NOMO-1 treated with dmso at 0.1 percent for 144 hours (cell line): Measurements from ENCODE around the gene TBX1.

Experiments used
- DNase-seq: peaks from one replicate; lab custom pipeline; 2025; ENCODE audit not compliant: unreplicated experiment; lab: John Stamatoyannopoulos, UW

TBX1 gene

DNA sequence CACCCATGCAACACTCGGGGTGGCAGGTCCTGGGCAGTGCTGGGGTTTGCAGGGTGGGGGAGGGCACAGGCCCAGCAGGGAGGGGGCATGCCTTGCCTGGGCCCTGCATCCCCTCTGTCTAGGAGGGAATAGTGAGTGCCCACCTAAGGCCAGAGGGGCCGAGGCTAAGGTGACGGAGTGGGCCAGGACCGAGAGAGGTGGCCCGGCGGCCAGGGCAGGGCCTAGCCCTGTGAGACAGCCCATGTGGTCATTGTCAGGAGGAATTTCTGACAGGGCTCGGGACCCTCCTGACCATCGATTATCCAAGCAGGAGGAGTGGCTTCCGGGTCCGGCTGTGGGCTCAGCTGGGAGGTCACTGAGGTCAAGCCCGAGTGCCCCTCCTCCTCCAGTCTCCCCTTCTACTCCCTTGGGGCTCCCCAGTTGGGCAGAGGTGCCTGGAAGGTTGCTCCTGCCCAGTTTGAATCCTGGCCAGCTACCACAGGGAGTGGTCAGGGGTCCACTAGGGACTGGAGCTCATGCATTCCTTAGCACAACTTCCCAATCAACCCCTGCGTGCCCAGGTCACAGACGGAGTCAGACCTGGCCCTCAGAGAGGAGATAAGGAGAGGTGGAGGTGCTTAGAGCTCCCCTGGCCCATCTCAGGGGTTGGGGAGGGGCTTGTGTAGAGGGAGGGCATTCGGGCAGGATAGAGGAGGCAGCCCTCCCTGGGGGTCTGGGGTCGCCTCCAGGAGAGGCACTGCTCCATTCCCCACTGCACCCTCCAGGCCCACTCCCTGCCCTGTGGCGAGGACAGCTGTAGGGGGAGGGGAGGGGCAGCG is 22.5 kb upstream of the TBX1 start:
- no peak for DNase-seq

DNA sequence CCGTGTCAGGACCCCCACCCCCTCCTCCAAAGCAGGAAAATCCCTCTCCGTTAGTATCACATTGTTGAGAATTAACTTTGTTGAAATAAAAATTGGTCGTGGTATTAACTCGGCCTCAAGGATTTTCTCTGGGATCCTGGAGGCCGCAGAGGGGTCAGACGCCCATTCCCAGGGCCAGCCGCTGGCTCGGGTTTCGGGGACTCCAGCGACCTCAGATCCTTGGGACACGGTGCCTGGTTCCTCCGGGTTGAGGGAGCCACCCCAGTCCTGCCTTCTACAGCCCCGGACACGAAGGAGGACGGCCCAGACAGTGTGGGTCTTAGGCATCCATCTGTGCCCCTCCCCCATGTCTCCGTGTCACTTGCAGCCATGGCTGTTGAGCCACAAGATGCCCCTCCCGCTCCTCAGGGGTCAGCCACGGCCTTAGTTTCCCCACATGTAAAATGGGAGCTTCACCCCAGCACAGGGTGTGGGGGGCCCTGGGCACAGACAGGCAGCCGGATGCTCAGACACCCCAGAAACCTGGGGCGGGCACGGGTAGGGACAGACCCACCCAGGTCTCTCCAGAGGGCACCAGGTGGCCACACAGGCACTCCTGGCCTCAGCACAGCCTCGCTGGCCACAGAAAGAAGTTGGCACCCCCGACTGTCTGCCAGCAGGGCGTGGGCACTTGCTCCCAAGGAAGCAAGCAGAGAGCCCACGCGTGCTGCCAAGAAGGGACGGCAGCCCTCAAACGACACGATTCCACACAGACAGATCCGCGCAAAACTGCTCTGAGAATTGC is 21.7 kb upstream of the TBX1 start:
- no peak for DNase-seq

DNA sequence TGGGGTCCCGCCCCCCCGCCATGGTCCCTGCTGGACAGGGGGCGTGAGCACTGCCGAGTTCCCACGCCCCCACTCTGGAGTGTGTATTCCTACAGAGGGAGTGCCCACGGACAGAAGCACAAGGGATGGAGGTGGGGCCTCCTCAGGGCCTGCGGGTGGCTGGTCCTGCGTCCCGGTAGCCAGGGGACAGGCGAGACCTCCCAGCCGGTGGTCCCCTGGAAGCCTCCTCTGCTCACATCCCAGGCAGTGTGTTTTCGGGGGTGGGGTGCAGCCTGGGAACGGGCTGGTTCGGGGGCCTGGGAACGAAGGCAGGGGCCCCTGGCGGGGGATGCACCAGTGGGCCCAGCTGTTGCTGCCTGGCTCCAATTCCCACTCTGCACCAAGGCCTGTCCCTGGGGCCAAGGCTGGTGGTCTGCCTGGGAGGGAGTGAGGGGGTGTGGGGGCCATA is 21.1 kb upstream of the TBX1 start:
- no peak for DNase-seq

DNA sequence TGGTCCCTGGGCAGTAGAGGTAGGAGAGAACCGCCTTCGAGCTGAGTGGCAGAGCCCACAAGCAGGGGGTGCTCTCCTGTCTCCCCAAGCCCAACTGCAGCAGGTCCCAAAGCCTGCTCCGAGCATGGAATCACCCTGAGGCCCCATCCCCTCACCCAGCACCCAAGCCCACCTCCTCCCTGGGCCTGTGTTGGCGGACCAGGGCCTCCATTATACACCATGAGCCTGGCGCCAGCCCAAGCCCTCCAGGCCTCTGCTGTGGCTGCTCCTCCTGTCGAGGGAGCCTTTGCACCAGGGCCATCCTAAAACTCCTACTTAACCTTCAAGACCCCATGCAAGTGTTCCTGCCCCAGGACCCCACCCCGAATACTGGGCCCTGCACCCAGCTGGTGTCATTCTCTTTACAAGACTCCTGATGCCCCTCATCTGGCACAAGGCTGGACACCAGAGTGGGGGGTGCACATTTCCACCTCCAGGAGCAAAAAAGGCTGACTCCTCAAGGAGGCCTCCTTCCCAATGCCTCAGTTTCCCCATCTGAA is 20.6 kb upstream of the TBX1 start:
- no peak for DNase-seq

DNA sequence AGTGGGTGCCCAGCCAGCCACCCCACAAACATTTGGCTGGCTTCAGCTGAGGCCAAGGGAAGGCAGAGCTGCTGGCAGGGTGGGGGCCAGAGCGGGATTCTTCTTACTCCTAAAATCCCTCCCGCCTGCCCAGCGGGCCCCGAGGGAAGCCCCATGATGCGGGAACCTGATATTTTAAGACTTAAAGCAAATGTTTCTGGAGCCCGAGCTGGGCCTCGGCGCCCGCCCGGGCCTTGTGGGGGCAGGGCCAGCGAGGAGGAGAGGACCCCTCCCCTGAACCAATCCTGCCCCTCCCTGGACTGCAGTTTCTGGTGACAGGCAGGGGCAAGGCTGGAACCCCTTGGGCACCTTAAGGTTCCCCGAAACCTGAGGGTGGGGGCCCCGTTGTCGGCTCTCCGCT is 20.0 kb upstream of the TBX1 start:
- DNase-seq, result no peak

DNA sequence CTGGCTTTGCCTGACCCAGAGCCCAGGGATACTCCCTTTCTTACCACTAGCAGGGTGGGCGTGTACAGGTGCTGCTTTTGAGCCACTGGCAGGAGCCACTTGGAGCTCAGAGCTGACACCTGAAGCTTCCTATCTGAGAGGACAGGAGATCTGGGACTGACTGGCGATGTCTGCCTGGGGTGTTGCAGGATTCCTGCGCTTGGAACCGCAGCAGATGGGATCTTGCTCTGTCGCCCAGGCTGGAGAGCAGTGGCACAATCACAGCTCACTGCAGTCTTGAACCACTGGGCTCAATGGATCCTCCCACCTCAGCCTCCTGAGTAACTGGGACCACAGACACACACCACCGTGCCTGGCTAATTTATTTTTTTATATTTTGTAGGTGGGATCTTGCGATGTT is 19.5 kb upstream of the TBX1 start:
- DNase-seq, result no peak

DNA sequence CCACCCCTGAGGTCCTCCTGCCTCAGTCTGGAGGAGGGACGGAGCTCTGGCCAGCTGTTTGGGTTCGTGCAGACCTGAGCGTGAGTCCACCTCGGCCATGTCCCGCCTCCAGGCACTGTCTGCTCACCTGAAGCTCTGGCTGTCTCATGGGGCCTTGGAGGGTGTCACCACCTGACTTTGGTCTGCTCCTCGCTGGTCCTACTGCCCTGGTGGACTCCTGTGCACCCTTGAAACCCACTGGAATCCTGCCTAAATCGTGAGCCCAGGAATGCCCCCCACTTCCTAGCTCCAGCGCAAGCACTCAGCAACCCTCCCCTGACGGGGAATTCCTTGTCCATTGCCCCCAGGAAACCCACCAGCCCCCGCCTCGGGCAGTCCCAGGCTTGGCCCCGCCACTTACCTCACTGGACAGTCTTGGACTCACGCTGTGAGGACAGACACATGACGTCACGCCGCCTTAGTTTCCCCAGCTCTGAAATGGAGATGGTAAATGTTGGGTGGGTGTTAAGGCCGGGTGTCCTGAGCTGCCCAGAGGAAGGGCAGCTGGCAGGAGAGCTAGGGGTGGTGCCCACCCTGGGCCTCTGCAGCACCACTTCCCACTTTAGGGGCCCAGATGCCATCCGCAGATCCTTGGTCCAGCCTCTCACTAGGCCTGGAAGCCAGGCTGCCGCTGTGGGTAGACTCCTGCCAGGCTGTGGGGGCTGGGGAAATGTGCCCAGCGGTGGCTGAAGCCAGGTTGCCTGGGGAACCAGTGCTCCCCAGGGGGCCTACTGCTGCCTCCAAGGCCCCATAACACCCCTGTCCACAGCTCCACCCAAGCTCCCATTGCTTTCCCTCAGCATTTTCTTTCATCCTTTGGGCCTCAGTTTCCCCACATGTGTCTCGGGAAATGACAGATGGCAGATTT is 18.2 kb upstream of the TBX1 start:
- no peak for DNase-seq

DNA sequence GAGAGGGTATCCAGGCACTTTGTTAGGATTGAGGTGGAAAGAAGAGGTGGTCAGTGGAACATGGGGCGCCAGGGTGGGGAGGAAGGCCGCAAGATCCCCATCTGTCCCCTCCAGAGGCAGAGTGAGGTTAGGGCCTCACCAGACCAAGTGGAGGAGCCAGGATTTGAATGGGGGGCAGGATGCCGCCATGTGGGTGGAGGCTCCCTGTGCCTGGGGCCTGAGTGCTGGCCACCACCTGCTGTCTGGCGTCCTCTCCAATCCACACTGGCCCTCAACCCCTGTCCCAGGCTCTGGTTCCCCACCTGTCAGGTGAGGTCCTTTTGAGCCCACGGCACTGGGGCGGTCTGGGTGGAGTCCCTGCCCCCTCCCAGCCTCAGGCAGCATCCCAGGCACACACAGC is 17.5 kb upstream of the TBX1 start:
- no peak for DNase-seq

DNA sequence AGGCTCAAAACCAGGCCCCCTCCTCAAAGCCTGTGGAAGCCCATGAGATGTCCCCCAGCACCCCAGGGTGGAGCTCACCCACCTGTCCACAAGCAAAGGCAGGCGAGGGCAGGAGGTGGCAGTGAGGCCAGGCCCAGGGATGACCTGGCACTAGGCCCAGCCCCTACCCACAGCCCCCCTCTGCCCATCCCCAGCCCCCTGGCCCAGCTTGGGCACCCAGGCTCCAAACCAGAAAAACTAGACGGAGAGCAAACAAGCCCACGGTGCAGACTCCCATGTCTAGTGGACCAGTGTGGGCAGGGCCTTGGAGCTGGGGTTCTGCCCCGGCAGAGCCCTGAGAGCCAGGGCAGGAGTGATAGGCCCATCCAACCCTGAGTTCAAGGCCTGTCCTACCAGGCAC is 16.9 kb upstream of the TBX1 start:
- DNase-seq, result no peak

DNA sequence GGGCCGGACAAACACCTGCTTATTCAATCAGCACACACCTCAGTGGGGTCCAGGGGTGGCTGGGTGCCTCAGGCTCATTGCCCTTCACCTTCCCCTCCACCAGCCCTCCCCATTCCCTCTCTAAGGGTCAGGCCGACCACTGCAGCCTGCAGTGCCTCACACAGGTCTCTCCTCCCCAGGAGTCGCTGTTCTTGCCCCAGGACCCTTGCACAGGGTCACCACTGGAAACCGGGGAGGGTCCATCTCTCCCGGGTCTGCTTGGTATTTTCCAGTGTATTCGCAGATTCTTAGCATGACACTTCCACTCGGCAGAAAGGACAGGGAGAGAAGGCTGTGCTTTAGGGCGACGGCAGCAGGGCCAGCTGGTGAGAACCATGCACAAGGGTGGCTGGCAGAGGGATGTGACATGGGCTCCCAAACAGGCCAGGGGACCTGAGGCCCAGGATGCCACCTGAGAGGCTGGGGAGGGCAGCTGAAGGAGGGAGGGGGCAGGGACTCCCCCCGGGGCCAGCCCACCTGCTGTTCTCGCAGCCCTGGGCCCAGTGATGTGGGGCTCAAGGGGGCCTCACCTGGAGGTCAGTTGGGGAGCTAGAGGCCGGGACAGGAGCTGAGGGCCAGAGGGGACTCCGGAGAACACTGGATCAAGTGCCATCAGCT is 16.1 kb upstream of the TBX1 start:
- no peak for DNase-seq

DNA sequence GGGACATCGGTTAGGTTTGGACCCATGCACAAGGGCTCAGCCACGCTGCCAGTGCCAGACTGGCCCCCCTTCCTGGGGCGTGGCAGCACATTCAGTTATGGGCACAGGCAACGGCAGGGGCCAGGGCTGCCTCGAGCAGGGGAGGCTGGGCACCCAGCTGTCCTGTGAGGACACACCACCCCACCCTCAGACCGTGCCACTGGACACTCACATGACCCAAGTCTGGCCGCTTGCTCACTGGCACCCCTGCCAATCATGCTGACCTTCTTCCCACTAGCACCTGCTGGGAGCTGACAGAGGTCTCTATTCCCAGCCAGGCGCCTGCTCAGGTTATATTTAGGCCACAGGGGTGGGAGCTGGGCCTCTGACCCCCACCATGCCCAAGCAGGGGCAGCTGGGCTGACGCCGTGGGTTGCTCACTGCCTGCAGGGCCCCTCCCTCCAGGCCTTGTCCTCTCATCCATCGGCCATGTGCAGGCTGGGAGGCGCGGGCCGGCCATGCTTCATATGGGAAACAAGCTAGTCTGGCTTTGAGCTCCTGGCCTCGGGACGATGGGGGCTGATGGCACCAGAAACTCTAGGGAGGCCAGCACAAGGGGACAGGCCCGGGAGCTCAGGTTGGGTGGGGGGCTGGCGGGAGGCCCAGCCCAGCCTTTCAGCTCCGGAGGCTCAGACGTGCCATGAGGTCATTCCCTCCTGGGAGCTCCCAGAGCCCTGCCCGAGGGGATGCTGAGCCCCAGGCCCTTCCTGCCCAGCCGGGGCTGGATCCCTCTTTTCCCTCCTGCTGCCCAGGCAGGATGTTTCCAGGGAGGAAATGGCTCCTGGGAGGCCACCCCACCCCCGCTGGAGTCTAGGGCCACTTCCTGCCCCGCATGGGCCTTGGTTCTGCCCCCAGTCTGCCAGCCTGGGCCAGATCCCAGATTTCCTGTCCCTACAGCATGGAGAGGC is 15.2 kb upstream of the TBX1 start:
- no peak for DNase-seq

DNA sequence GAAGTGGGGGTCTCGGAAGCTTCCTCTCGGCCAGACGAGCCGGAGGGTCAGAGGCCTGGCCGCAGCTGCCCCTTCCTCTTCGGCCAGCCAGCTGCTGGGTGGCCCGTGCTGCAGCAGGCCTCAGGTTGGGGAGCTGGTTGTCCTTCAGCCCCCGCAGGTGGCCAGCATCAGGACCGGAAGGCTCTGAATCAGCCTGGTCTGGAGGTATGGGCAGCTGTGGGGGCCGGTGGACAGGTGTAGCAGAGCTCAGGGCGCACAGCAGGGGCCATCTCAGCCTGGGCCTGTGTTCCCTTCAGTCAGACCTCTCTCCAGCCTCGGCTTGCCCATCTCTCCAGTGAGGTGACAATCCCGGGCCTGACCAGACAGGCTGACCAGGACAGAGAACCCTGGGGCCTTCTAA is 13.9 kb upstream of the TBX1 start:
- DNase-seq, result no peak

DNA sequence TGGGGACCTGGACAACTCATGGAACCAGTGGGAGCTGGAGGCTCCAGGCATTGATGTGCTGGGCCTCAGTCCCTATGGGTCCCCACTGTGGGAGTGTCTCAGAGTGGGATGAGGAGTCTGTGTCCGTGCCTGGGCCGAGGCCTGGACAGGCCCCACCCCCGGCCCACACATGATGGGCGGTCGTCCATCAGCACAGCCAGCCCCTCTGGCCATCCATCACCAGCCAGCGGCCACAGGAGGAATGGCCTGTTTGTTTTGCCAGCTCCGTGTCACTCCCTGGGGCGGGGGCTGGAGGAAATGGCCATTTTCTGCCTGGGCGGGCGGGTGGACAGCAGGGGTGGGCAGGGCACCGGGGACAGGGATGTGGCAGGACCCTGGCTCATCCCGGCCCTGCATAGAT is 13.0 kb upstream of the TBX1 start:
- no peak for DNase-seq

DNA sequence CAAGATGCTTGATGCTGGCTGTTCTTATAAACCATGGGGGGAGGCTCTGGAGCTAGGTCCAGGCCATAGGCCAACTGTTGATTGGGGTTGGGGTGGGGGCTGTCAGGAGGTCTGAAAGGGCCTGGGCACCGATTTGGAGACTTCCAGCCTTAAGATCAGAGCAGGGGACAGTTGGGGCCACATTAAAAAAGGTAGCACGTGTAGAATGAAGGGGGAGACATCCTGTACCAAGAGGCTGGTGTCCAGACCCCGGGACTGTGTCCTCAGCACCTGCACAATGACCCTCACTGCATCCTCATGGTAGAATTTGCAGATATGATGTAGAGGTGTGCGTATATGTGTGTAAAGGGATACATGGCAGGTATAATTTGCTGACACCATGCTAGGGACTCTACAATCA is 12.4 kb upstream of the TBX1 start:
- no peak for DNase-seq

DNA sequence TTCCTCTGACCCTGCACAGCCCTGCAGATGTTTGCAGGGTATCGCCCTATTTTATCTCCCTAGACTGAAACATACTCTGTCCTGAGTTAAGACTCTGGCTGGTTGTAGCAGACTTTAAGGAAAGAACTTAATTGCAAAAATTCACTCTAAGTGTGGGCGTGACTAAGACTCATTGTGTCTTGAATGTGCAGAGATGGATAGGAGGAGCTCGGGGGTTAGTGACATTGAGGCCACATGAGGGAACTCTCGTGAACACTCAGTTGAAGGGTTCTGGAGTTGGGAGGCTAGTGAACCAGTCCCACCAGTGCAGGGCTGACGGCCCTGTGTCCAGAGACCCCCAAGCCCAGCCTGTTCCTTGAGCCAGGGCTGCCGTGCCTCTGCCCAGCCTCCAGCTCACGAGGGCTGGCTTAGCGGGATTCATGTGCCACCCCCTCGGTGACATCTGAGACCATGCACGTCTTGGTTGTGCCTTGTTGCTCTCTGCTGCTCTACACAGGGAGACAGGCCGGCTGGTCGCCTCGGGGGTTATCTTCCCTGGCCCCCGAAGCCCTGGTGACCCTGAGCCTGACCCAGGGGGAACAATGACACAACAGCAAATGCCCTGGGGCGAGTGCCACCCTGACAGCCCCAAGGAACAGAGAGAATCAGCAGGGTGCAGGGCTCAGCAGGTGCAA is 11.4 kb upstream of the TBX1 start:
- no peak for DNase-seq

DNA sequence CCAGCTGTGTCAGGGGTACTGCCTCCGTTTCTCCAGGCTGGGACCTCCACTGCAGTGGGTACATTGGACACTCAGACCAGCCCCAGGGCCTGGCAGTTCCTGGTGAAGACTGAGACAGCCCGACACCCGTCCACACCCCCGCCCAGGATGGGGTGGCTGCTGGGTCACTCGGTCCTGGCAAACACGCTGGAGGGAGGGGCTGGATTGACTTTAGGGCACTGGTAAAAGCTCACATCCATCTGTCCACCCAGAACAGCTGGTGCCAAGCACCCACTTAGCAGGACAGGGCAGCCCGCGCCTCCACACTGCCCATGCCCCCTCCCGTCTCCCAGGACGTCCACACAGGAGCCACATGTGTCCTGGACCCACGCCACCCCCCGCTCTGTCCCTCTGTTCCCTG is 10.7 kb upstream of the TBX1 start:
- DNase-seq, result no peak

DNA sequence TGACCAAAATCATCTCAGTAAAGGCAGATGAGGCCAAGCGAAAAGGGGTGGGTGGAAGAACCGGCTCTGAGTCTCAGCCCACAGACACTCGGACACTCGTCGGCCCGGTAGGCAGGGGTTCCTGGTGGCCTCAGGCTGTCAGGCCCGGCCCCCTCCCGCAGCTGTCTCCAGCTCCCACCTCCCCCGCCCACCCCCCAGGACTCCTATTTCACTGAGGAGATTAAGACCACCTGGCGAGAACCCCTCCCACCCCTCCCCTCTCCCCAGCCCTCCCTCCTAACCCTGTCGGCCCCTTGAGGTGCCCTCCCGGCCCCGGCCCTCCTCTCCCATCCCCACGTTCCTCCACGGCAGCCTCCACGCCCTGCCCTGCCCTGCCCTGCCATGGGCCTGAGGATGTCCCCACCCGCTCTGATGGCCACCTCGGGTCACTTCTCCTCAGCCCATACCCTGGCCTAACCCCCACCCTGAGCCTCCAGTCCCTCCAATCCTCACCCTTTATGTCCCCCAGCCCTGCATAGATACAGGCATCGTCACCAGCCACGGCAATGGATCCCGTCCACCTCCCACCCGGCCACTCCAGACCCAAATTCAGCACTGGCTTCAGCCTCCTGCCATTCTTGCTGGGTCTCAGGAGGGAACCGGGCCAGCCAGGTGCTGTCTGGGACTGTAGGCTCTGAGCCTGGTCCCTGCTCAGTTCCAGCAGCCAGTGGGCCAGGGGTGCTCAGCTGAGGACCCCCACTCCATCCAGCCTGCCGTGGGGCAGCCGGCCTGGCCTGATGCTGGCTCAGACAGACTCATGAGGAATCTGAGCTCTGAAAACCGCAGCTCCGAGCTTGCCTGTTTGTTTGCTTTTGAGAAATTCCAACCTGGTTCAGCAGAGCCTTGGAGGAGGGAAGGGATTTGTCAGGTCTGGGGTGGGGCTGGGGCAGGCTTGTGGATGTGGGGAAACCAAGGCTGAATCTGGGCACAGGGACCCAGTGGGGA is 9.8 kb upstream of the TBX1 start:
- no peak for DNase-seq
